Limb (tissue), 2 donors: ENCODE data around the gene ZNF644.
"Not testable (repeated sequence)": the region's sequence is repeated elsewhere in the genome, so short reads cannot be mapped to it uniquely, and the experiment has no call there.

Source experiments
- DNase-seq, 2 donors: peaks; one replicate each; pipeline ENCODE4 v3.0.0-alpha.2; 2016; ENCODE audit errors: extremely low spot score in 2 of 2

The ZNF644 gene

GRCh38 chr1:90928231-90928630 lies 93.6 kb downstream of the ZNF644 start:
- not testable (repeated sequence) for DNase-seq

GRCh38 chr1:90927674-90928073 lies 94.2 kb downstream of the ZNF644 start:
- not testable (repeated sequence) for DNase-seq

- no peak for DNase-seq
Measured at GRCh38 chr1:90926971-90927370, 94.9 kb downstream of the ZNF644 start.

- no peak for DNase-seq
Measured at GRCh38 chr1:90925928-90926869, 95.6 kb downstream of the ZNF644 start.

GRCh38 chr1:90924982-90925381 lies 96.9 kb downstream of the ZNF644 start:
- DNase-seq = no peak

GRCh38 chr1:90922996-90923395 lies 98.8 kb downstream of the ZNF644 start:
- no peak for DNase-seq

GRCh38 chr1:90922202-90922601 lies 99.6 kb downstream of the ZNF644 start:
- no peak for DNase-seq

- no peak for DNase-seq
Measured at GRCh38 chr1:90919900-90920299, 101.9 kb downstream of the ZNF644 start.

GRCh38 chr1:90919190-90919719 lies 102.6 kb downstream of the ZNF644 start:
- DNase-seq = no peak

- no peak for DNase-seq
Measured at GRCh38 chr1:90911353-90911752, 110.5 kb downstream of the ZNF644 start.

- DNase-seq = no peak
Measured at GRCh38 chr1:90902672-90903071, 119.2 kb downstream of the ZNF644 start.

GRCh38 chr1:90899263-90899662 lies 122.6 kb downstream of the ZNF644 start:
- DNase-seq = no peak

- DNase-seq = not testable (repeated sequence)
Measured at GRCh38 chr1:90893679-90894078, 128.2 kb downstream of the ZNF644 start.

GRCh38 chr1:90892884-90893283 lies 129.0 kb downstream of the ZNF644 start:
- DNase-seq = not testable (repeated sequence)

GRCh38 chr1:90892196-90892595 lies 129.6 kb downstream of the ZNF644 start:
- not testable (repeated sequence) for DNase-seq

GRCh38 chr1:90891756-90892155 lies 130.1 kb downstream of the ZNF644 start:
- not testable (repeated sequence) for DNase-seq

- no peak for DNase-seq
Measured at GRCh38 chr1:90882221-90882620, 139.6 kb downstream of the ZNF644 start.

GRCh38 chr1:90881034-90881433 lies 140.8 kb downstream of the ZNF644 start:
- DNase-seq = no peak

- no peak for DNase-seq
Measured at GRCh38 chr1:90879281-90879680, 142.6 kb downstream of the ZNF644 start.

- DNase-seq = no peak
Measured at GRCh38 chr1:90876101-90876500, 145.7 kb downstream of the ZNF644 start.
